MM.1S (cell line): ENCODE data around the gene SLCO4A1.

ENCODE experiments used
- DNase-seq: peaks from one replicate; pipeline ENCODE4 v3.0.0-alpha.2; 2015
- H2AFZ ChIP-seq: fragments of 300-600 bp; sonication (generic); 2 replicates; pipeline ENCODE4 v1.6.0; 2016; ENCODE audit warnings: antibody characterized with exemption, low read length
- H3F3A ChIP-seq: fragments of 300-600 bp; sonication (generic); 2 replicates; pipeline ENCODE4 v1.6.1; 2016; ENCODE audit warnings: mild to moderate bottlenecking, antibody characterized with exemption, low read length, moderate library complexity, mixed read lengths; ENCODE audit not compliant: insufficient read depth
- H3K27ac ChIP-seq: fragments of 300-600 bp; sonication (generic); 2 replicates; pipeline ENCODE4 v1.5.1; 2016; ENCODE audit warnings: mild to moderate bottlenecking, low read length
- H3K27me3 ChIP-seq: fragments of 300-600 bp; sonication (generic); replicated peaks from 2 replicates; pipeline ENCODE4 v1.6.0; 2016; ENCODE audit warnings: low read length; ENCODE audit not compliant: insufficient read depth
- H3K36me3 ChIP-seq: fragments of 300-600 bp; sonication (generic); replicated peaks from 2 replicates; pipeline ENCODE4 v1.6.1; 2016; ENCODE audit warnings: mild to moderate bottlenecking, low read length, mixed read lengths; ENCODE audit not compliant: insufficient read depth
- H3K4me1 ChIP-seq: fragments of 300-600 bp; sonication (generic); 2 replicates; pipeline ENCODE4 v1.6.1; 2016; ENCODE audit warnings: low read length, mixed read lengths
- H3K4me2 ChIP-seq: fragments of 300-600 bp; sonication (generic); 2 replicates; pipeline ENCODE4 v1.6.0; 2016; ENCODE audit warnings: low read depth, low read length
- H3K4me3 ChIP-seq: fragments of 300-600 bp; sonication (generic); 2 replicates; pipeline ENCODE4 v1.5.1; 2016; ENCODE audit warnings: low read length, mixed read lengths
- H3K79me2 ChIP-seq: fragments of 300-600 bp; sonication (generic); 2 replicates; pipeline ENCODE4 v1.6.1; 2016; ENCODE audit warnings: mixed run types, low read length, mixed read lengths
- H3K9ac ChIP-seq: fragments of 300-600 bp; sonication (generic); 2 replicates; pipeline ENCODE4 v1.6.1; 2016; ENCODE audit warnings: low read length, mixed read lengths
- H3K9me2 ChIP-seq: fragments of 300-600 bp; sonication (generic); replicated peaks from 2 replicates; pipeline ENCODE4 v1.6.1; 2016; ENCODE audit warnings: mild to moderate bottlenecking, low read length, mixed read lengths; ENCODE audit not compliant: insufficient read depth
- H3K9me3 ChIP-seq: fragments of 300-600 bp; sonication (generic); replicated peaks from 2 replicates; pipeline ENCODE4 v1.6.1; 2016; ENCODE audit warnings: mild to moderate bottlenecking, low read length, mixed read lengths; ENCODE audit not compliant: insufficient read depth
- H4K20me1 ChIP-seq: fragments of 300-600 bp; sonication (generic); 2 replicates; pipeline ENCODE4 v1.6.1; 2016; ENCODE audit warnings: mild to moderate bottlenecking, low read length, moderate library complexity, mixed read lengths; ENCODE audit not compliant: insufficient read depth
- CTCF ChIP-seq: fragments of 300-600 bp; sonication (generic); IDR thresholded peaks from 2 replicates; pipeline ENCODE4 v1.5.1; 2016; ENCODE audit warnings: antibody characterized with exemption, low read length, mixed read lengths
- EZH2 ChIP-seq: fragments of 300-600 bp; sonication (generic); optimal IDR thresholded peaks from 2 replicates; pipeline ENCODE3; 2017; ENCODE audit warnings: low read depth, mild to moderate bottlenecking, antibody characterized with exemption, low read length, mixed read lengths
- EZH2phosphoT487 ChIP-seq: fragments of 300-600 bp; sonication (generic); IDR thresholded peaks from 2 replicates; pipeline ENCODE4 v1.6.1; 2018; ENCODE audit warnings: antibody characterized with exemption, low read length

SLCO4A1 gene

GRCh38 chr20:62665826-62666735, 23.8 kb downstream of the SLCO4A1 start:
- Histone ChIP-seq H3K9ac (no peak overlapping the region), H3K9me3 (no peaks in the 10 kb centered on the region), H3K4me3 (no peak overlapping the region), H3K79me2 (0 out of 2 replicates have a peak, but pooled peaks cover 4% of the 10 kb centered on the region), H3K9me2 (no peaks in the 10 kb centered on the region), H3K27ac (no peak overlapping the region), H3K4me2 (no peak overlapping the region), H3K36me3 (peaks cover 4% of the 10 kb centered on the region; the same call in 1 of the 2 replicates), H3F3A (no peaks in the 10 kb centered on the region), H4K20me1 (no peaks in the 10 kb centered on the region), H3K27me3 (no peaks in the 10 kb centered on the region), H3K4me1 (no peaks in the 10 kb centered on the region), H2AFZ (no peak overlapping the region)
- TF ChIP-seq EZH2 (no peak), EZH2phosphoT487 (no peak), CTCF (no peak)
- DNase-seq, result no peak

- Histone ChIP-seq H3K4me2 (no peak overlapping the region), H3K36me3 (peaks cover 4% of the 10 kb centered on the region; the same call in 1 of the 2 replicates), H3K9me3 (no peaks in the 10 kb centered on the region), H3K9me2 (no peaks in the 10 kb centered on the region), H4K20me1 (no peaks in the 10 kb centered on the region), H3K27ac (no peak overlapping the region), H3K4me3 (no peak overlapping the region), H3K27me3 (no peaks in the 10 kb centered on the region), H3K4me1 (no peaks in the 10 kb centered on the region), H2AFZ (no peak overlapping the region), H3F3A (no peaks in the 10 kb centered on the region), H3K9ac (no peak overlapping the region), H3K79me2 (no peaks in the 10 kb centered on the region)
- TF ChIP-seq EZH2phosphoT487 (no peak), EZH2 (no peak), CTCF (no peak)
- no peak for DNase-seq
Observed at GRCh38 chr20:62666736-62667529, 24.6 kb downstream of the SLCO4A1 start.

GRCh38 chr20:62667530-62668440, 25.5 kb downstream of the SLCO4A1 start:
- H3F3A ChIP-seq, result no peaks in the 10 kb centered on the region
- H3K4me1 ChIP-seq, result no peaks in the 10 kb centered on the region
- no peak overlapping the region for H3K4me3 ChIP-seq
- no peaks in the 10 kb centered on the region for H3K9me3 ChIP-seq
- H3K79me2 ChIP-seq, result no peaks in the 10 kb centered on the region
- no peaks in the 10 kb centered on the region for H4K20me1 ChIP-seq
- no peaks in the 10 kb centered on the region for H3K9me2 ChIP-seq
- H3K27me3 ChIP-seq, result no peaks in the 10 kb centered on the region
- no peak overlapping the region for H3K9ac ChIP-seq
- H3K36me3 ChIP-seq, result peaks cover 4% of the 10 kb centered on the region; the same call in 1 of the 2 replicates
- no peak overlapping the region for H2AFZ ChIP-seq
- no peak overlapping the region for H3K27ac ChIP-seq
- TF ChIP-seq EZH2phosphoT487 (no peak), EZH2 (no peak), CTCF (no peak)
- no peak for DNase-seq
- H3K4me2 ChIP-seq, result no peak overlapping the region
